Stimulated activated CD8-positive, alpha-beta memory T cell treated with anti-CD3 and anti-CD28 coated beads, Interleukin-4, amount 100 ng/mL, for 4 hours (primary cell): ENCODE data around the gene TCF25.
"Not testable (repeated sequence)": the region's sequence is repeated elsewhere in the genome, so short reads cannot be mapped to it uniquely, and the experiment has no call there.

Experiments
- DNase-seq, 2 donors: peaks; one replicate each; pipeline ENCODE4 v3.0.0-alpha.2; 2020; ENCODE audit warnings: low read depth in 2 of 2, low spot score in 1 of 2

TCF25 gene

GRCh38 chr16:89904606-89905510, 31.5 kb downstream of the TCF25 start:
- DNase-seq: no peak

GRCh38 chr16:89905511-89906139, 32.2 kb downstream of the TCF25 start:
- no peak for DNase-seq

GRCh38 chr16:89906140-89907025, 33.0 kb downstream of the TCF25 start:
- no peak for DNase-seq

- DNase-seq: no peak
Measured at GRCh38 chr16:89907055-89907814, 33.8 kb downstream of the TCF25 start.

GRCh38 chr16:89908236-89908635, 34.8 kb downstream of the TCF25 start:
- no peak for DNase-seq

GRCh38 chr16:89909777-89910716, 36.7 kb downstream of the TCF25 start:
- peak in 1 of 2 donors; percentile 28 for DNase-seq

GRCh38 chr16:89910717-89911354, 37.4 kb downstream of the TCF25 start:
- DNase-seq: no peak

GRCh38 chr16:89911375-89911774, 38.0 kb downstream of the TCF25 start:
- no peak for DNase-seq

GRCh38 chr16:89912143-89912542, 38.8 kb downstream of the TCF25 start:
- DNase-seq: no peak

GRCh38 chr16:89912627-89913026, 39.2 kb downstream of the TCF25 start:
- no peak for DNase-seq

GRCh38 chr16:89913408-89914387, 40.3 kb downstream of the TCF25 start:
- no peak for DNase-seq

GRCh38 chr16:89914642-89915285, 41.4 kb downstream of the TCF25 start:
- not testable (repeated sequence) for DNase-seq

GRCh38 chr16:89915303-89916232, 42.2 kb downstream of the TCF25 start:
- DNase-seq: no peak

GRCh38 chr16:89917773-89918452, 44.5 kb downstream of the TCF25 start:
- DNase-seq: peak; percentile 32 to 58

- no peak for DNase-seq
Measured at GRCh38 chr16:89918453-89919347, 45.3 kb downstream of the TCF25 start, which contains the start of gene MC1R. MC1R (plus strand) TSS chr16:89918862; CDS start chr16:89919259, 397 bp downstream.
